Liver (tissue), 10 donors: ENCODE data around the gene ZIC3. TPM values are rescaled to one million over a fixed set of nuclear protein-coding genes. Genes with fewer than 3 reads are reported as not detected.

Source experiments
- DNase-seq: peaks from one replicate; pipeline ENCODE4 v3.0.0-alpha.2; 2017; ENCODE audit warnings: low spot score
- H3K27ac ChIP-seq, 2 donors: one replicate each; pipeline ENCODE4 v1.7.0; 2013; ENCODE audit warnings: inconsistent platforms in 2 of 2, low read length in 2 of 2, control low read depth in 1 of 2, low read depth in 1 of 2, mild to moderate bottlenecking in 1 of 2
- H3K27me3 ChIP-seq, 4 donors: one replicate each; pipeline versions ENCODE4 v1.6.1 to v1.7.0; 2013; ENCODE audit warnings: low read length in 3 of 4, inconsistent platforms in 1 of 4, mild to moderate bottlenecking in 1 of 4, moderate library complexity in 1 of 4; ENCODE audit not compliant: control insufficient read depth in 4 of 4, insufficient read depth in 4 of 4
- H3K36me3 ChIP-seq, 4 donors: one replicate each; pipeline versions ENCODE4 v1.6.1 to v1.7.0; 2013; ENCODE audit warnings: low read length in 3 of 4, mild to moderate bottlenecking in 3 of 4, low read depth in 1 of 4, moderate library complexity in 1 of 4; ENCODE audit not compliant: control insufficient read depth in 4 of 4, insufficient read depth in 3 of 4
- H3K4me1 ChIP-seq, 4 donors: one replicate each; pipeline versions ENCODE4 v1.6.1 to v1.7.0; 2013; ENCODE audit warnings: low read length in 3 of 4, mild to moderate bottlenecking in 3 of 4, moderate library complexity in 1 of 4; ENCODE audit not compliant: control insufficient read depth in 4 of 4, insufficient read depth in 4 of 4
- H3K4me3 ChIP-seq, 3 donors: one replicate each; pipeline versions ENCODE4 v1.6.1 to v1.7.0; 2013; ENCODE audit warnings: low read length in 3 of 3, control low read depth in 1 of 3, low read depth in 1 of 3, mild to moderate bottlenecking in 1 of 3
- H3K9ac ChIP-seq, 2 donors: one replicate each; pipeline ENCODE4 v1.7.0; 2013; ENCODE audit warnings: low read length in 2 of 2, mild to moderate bottlenecking in 2 of 2, moderate library complexity in 2 of 2, control low read depth in 1 of 2, low read depth in 1 of 2
- H3K9me3 ChIP-seq, 4 donors: one replicate each; pipeline versions ENCODE4 v1.6.1 to v1.7.0; 2013; ENCODE audit warnings: low read length in 3 of 4; ENCODE audit not compliant: control insufficient read depth in 4 of 4
- EGR1 ChIP-seq, 2 donors: IDR thresholded peaks; 2 replicates each; pipeline ENCODE4 v1.6.1; 2016 to 2018; ENCODE audit warnings: antibody characterized with exemption in 2 of 2, low read depth in 2 of 2
- FOXA1 ChIP-seq: IDR thresholded peaks from 2 replicates; pipeline ENCODE4 v1.6.1; 2016; ENCODE audit warnings: antibody characterized with exemption
- FOXA2 ChIP-seq: IDR thresholded peaks from 2 replicates; pipeline ENCODE4 v1.6.1; 2016; ENCODE audit warnings: antibody characterized with exemption
- GABPA ChIP-seq, 2 donors: IDR thresholded peaks in 1 of 2; conservative IDR thresholded peaks in 1 of 2; 2 replicates each; pipeline ENCODE4 v1.6.1; 2016; ENCODE audit warnings: antibody characterized with exemption in 2 of 2, mild to moderate bottlenecking in 1 of 2, moderate library complexity in 1 of 2
- HNF4A ChIP-seq, 2 donors: conservative IDR thresholded peaks; 2 replicates each; pipeline ENCODE4 v1.6.1; 2016; ENCODE audit warnings: antibody characterized with exemption in 2 of 2, mild to moderate bottlenecking in 2 of 2
- JUND ChIP-seq, 2 donors: IDR thresholded peaks; 2 replicates each; pipeline ENCODE4 v1.6.1; 2016; ENCODE audit warnings: antibody characterized with exemption in 2 of 2
- NR2F2 ChIP-seq: IDR thresholded peaks from 2 replicates; pipeline ENCODE4 v1.6.1; 2016; ENCODE audit warnings: antibody characterized with exemption
- RAD21 ChIP-seq, 2 donors: IDR thresholded peaks; 2 replicates each; pipeline ENCODE4 v1.6.1; 2016; ENCODE audit warnings: antibody characterized with exemption in 2 of 2, mild to moderate bottlenecking in 2 of 2
- RXRA ChIP-seq, 2 donors: IDR thresholded peaks; 2 replicates each; pipeline ENCODE4 v1.6.1; 2017 to 2018; ENCODE audit warnings: antibody characterized with exemption in 2 of 2, mild to moderate bottlenecking in 1 of 2
- SP1 ChIP-seq: IDR thresholded peaks from 2 replicates; pipeline ENCODE4 v1.6.1; 2018; ENCODE audit warnings: antibody characterized with exemption, mild to moderate bottlenecking
- YY1 ChIP-seq: IDR thresholded peaks from 2 replicates; pipeline ENCODE4 v1.6.1; 2016; ENCODE audit warnings: antibody characterized with exemption, mild to moderate bottlenecking
- WGBS: extraction: QIAGEN DNeasy Blood & Tissue Kit; methylation state at CpG from one replicate; pipeline ENCODE4 v1.1.7; 2013; 5-methylcytosine and 5-hydroxymethylcytosine counted together
- polyA plus RNA-seq, 2 donors: library from polyadenylated mRNA; stranded (reverse) in 1 of 2; unstranded in 1 of 2; fragments of 200-250 nt in 1 of 2; fragments of >200 nt in 1 of 2; fragmentation: Nextera tagmentation in 1 of 2; extraction: Ambion mirVana in 1 of 2; gene quantifications; one replicate each; pipeline versions ENCODE4 v1.2.1 to v1.2.3, GENCODE V29; 2013 to 2015
- small RNA-seq: library from RNA; depleted of rRNA; stranded (forward); fragments of <200 nt; gene quantifications from one replicate; pipeline ENCODE3, GENCODE V24; 2014
- total RNA-seq, 2 donors: library from RNA; depleted of rRNA; stranded (reverse); fragments of >200 nt; gene quantifications; one replicate each; pipeline ENCODE4 v1.2.3, GENCODE V29; 2014
- TF ChIP-seq, protein P1 (sequence below): IDR thresholded peaks from 2 replicates; pipeline ENCODE4 v1.6.1; 2016; ENCODE audit warnings: antibody characterized with exemption, mild to moderate bottlenecking
- TF ChIP-seq, protein P2 (sequence below): IDR thresholded peaks from 2 replicates; pipeline ENCODE4 v1.6.1; 2016; ENCODE audit warnings: antibody characterized with exemption
- TF ChIP-seq, protein P3 (sequence below): IDR thresholded peaks from 2 replicates; pipeline ENCODE4 v1.6.1; 2016; ENCODE audit warnings: antibody characterized with exemption
- TF ChIP-seq, protein P4 (sequence below): IDR thresholded peaks from 2 replicates; pipeline ENCODE4 v1.6.1; 2016; ENCODE audit warnings: antibody characterized with exemption
- TF ChIP-seq, protein P5 (sequence below): fragments of 150-350 bp; IDR thresholded peaks from 2 replicates; pipeline ENCODE4 v1.5.1; 2017; ENCODE audit warnings: improper control_type of control experiment, low read depth, low read length; ENCODE audit not compliant: missing input control
- donor health status: healthy.
- donor health status: healthy.
- donor health status: healthy.
- donor health status: healthy.
- donor health status: healthy.

ZIC3 gene
- total and polyA plus RNA-seq, 4 donors = not detected

DNA sequence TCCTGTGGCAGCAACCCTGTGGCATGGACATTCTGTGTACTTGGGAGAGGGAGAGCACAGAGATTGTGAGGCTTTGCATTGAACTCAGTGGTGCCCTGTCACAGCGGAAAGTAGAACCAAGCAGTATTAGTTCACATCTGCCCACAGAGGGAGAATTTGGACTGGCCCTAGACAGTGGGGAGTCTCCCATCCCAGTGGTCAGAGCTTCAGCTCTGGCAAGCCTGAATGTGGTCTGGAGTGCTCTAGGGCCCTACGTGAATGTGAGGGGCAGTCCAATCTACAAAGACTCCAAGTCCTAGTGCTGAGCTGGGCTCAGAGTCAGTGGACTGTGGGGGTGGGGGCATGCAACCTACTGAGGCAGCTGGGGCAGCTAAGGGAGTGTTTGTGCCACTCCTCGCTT lies 34.8 kb downstream of the ZIC3 start:
- H3K27ac ChIP-seq = no peak overlapping the region
- DNase-seq = no peak
- TF ChIP-seq RXRA (IDR thresholded peaks at IDR 0.05) (no peak), EGR1 (IDR thresholded peaks at IDR 0.05; ENCODE audit: low read depth in 2 of 2) (no peak), GABPA (IDR thresholded peaks at IDR 0.05 in 1 of 2, conservative IDR thresholded peaks at IDR 0.05 in 1 of 2) (no peak), YY1 (no peak), FOXA1 (no peak), SP1 (no peak), NR2F2 (no peak), HNF4A (conservative IDR thresholded peaks at IDR 0.05) (no peak), JUND (IDR thresholded peaks at IDR 0.05) (no peak), RAD21 (IDR thresholded peaks at IDR 0.05) (no peak), FOXA2 (no peak)
- TF ChIP-seq, protein P1, sequence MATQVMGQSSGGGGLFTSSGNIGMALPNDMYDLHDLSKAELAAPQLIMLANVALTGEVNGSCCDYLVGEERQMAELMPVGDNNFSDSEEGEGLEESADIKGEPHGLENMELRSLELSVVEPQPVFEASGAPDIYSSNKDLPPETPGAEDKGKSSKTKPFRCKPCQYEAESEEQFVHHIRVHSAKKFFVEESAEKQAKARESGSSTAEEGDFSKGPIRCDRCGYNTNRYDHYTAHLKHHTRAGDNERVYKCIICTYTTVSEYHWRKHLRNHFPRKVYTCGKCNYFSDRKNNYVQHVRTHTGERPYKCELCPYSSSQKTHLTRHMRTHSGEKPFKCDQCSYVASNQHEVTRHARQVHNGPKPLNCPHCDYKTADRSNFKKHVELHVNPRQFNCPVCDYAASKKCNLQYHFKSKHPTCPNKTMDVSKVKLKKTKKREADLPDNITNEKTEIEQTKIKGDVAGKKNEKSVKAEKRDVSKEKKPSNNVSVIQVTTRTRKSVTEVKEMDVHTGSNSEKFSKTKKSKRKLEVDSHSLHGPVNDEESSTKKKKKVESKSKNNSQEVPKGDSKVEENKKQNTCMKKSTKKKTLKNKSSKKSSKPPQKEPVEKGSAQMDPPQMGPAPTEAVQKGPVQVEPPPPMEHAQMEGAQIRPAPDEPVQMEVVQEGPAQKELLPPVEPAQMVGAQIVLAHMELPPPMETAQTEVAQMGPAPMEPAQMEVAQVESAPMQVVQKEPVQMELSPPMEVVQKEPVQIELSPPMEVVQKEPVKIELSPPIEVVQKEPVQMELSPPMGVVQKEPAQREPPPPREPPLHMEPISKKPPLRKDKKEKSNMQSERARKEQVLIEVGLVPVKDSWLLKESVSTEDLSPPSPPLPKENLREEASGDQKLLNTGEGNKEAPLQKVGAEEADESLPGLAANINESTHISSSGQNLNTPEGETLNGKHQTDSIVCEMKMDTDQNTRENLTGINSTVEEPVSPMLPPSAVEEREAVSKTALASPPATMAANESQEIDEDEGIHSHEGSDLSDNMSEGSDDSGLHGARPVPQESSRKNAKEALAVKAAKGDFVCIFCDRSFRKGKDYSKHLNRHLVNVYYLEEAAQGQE = no peak
- TF ChIP-seq, protein P2, sequence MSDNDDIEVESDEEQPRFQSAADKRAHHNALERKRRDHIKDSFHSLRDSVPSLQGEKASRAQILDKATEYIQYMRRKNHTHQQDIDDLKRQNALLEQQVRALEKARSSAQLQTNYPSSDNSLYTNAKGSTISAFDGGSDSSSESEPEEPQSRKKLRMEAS = no peak
- TF ChIP-seq, protein P3, sequence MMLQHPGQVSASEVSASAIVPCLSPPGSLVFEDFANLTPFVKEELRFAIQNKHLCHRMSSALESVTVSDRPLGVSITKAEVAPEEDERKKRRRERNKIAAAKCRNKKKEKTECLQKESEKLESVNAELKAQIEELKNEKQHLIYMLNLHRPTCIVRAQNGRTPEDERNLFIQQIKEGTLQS = no peak
- TF ChIP-seq, protein P4, sequence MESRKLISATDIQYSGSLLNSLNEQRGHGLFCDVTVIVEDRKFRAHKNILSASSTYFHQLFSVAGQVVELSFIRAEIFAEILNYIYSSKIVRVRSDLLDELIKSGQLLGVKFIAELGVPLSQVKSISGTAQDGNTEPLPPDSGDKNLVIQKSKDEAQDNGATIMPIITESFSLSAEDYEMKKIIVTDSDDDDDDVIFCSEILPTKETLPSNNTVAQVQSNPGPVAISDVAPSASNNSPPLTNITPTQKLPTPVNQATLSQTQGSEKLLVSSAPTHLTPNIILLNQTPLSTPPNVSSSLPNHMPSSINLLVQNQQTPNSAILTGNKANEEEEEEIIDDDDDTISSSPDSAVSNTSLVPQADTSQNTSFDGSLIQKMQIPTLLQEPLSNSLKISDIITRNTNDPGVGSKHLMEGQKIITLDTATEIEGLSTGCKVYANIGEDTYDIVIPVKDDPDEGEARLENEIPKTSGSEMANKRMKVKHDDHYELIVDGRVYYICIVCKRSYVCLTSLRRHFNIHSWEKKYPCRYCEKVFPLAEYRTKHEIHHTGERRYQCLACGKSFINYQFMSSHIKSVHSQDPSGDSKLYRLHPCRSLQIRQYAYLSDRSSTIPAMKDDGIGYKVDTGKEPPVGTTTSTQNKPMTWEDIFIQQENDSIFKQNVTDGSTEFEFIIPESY = no peak
- TF ChIP-seq, protein P5, sequence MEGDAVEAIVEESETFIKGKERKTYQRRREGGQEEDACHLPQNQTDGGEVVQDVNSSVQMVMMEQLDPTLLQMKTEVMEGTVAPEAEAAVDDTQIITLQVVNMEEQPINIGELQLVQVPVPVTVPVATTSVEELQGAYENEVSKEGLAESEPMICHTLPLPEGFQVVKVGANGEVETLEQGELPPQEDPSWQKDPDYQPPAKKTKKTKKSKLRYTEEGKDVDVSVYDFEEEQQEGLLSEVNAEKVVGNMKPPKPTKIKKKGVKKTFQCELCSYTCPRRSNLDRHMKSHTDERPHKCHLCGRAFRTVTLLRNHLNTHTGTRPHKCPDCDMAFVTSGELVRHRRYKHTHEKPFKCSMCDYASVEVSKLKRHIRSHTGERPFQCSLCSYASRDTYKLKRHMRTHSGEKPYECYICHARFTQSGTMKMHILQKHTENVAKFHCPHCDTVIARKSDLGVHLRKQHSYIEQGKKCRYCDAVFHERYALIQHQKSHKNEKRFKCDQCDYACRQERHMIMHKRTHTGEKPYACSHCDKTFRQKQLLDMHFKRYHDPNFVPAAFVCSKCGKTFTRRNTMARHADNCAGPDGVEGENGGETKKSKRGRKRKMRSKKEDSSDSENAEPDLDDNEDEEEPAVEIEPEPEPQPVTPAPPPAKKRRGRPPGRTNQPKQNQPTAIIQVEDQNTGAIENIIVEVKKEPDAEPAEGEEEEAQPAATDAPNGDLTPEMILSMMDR = no peak
- no peaks in the 10 kb centered on the region for H3K4me1 ChIP-seq
- H3K4me3 ChIP-seq = no peak overlapping the region
- WGBS = 87% methylated on average over 3 of the region's 3 CpGs
- peaks cover 0 to 2% (median 0%) of the 10 kb centered on the region in 4 donors for H3K27me3 ChIP-seq
- no peaks in the 10 kb centered on the region for H3K36me3 ChIP-seq
- H3K9ac ChIP-seq = no peak overlapping the region
- H3K9me3 ChIP-seq = no peaks in the 10 kb centered on the region

Small RNA genes lying within 50 kb of the gene (small RNA-seq; reads per million reads assigned to genes)
- gene RN7SL325P = not detected
